ENCODE data around the gene IQCE.

IQCE gene

DNA sequence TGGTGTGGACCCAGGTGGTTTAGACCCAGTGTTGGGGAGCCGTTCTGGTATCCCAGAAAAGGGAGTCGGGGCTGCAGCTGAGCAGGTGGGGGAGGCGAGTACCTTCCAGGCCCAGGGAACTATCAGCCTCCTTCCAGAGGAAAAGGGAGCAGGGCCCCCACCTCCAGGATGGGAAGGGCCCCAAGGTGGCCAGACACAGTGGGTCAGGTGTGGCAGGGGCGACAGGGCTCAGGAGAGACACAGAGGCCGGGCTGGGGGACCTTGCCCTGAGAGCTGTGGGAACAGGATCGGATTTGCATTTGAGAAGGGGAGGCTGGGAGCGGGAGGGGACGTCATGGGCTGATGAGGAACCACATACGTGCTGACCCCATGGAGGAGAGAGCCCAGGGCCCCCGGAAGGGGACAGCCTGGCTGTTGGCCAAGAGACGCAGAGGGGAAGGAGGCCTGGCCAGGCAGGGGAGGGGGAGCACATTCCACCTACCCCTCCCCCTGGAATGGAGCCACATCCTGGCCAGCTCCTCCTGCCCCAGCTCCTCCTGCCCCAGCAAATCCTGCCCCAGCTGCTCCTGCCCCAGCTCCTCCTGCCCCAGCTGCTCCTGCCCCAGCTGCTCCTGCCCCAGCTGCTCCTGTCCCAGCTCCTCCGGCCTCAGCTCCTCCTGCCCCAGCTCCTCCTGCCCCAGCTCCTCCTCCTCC, 63.3 kb downstream of the IQCE start:
- Histone ChIP-seq H3K36me3 (no peaks in the 10 kb centered on the region), H3K27ac (peak overlapping the region; percentile 79), H3K4me3 (ENCODE audit: low read depth, low read length) (no peak overlapping the region), H3K9me3 (ENCODE audit: severe bottlenecking) (no peaks in the 10 kb centered on the region), H3K27me3 (ENCODE audit: insufficient read depth, low read depth, severe bottlenecking) (no peaks in the 10 kb centered on the region)
- peak; percentile 32 for DNase-seq
- no peak for TF ChIP-seq CTCF (IDR thresholded peaks at IDR 0.05; ENCODE audit: low read depth, low read length)

DNA sequence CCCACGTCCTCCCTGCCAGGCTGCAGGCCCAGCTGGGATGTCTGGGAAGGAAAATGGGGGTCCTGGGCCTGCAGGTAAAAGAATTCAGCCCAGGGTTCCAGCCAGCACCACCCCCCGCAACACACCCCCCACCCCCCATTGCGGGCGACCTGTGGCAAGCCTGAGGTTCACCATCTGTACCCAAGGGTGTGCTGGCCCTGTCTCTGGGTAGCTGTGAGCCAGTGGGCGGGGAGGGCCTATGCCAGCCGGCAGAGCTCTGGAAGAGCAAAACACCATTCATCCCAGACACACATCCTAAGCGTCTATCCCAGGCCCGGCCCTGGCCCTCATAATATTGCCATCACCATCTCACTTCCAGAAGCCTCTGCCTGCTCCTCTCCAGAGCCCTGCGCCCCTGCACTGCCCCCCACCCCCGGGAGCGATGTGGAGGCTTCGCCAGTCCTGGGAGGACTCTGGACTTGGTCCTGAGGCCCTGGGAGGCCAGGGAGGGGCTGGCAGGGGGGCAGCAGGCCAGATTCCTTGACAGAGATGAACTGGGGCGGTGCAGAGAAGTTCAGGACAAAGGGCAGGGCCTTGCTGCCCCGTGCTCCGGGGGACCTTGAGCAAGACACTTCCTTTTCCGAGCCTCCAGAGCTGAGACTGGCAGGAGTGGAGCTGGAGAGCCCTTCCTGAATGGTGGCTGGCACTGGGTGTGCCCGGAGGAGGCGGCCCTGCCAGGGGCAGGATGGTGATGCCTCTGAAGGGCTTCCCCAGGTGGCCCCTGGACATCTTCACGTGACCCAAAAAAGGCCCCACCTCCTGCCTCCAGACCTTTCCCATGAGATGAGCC, 64.3 kb downstream of the IQCE start:
- H3K27me3 ChIP-seq (ENCODE audit: insufficient read depth, low read depth, severe bottlenecking), result no peaks in the 10 kb centered on the region
- no peak for DNase-seq
- H3K36me3 ChIP-seq, result no peaks in the 10 kb centered on the region
- TF ChIP-seq CTCF (IDR thresholded peaks at IDR 0.05; ENCODE audit: low read depth, low read length), result no peak
- H3K9me3 ChIP-seq (ENCODE audit: severe bottlenecking), result no peaks in the 10 kb centered on the region
- H3K4me3 ChIP-seq (ENCODE audit: low read depth, low read length), result no peak overlapping the region
- no peak overlapping the region for H3K27ac ChIP-seq

GRCh38 chr7:2623698-2624014, 64.9 kb downstream of the IQCE start:
- DNase-seq, result no peak
- H3K27me3 ChIP-seq (ENCODE audit: insufficient read depth, low read depth, severe bottlenecking), result no peaks in the 10 kb centered on the region
- no peak overlapping the region for H3K4me3 ChIP-seq (ENCODE audit: low read depth, low read length)
- H3K27ac ChIP-seq, result no peak overlapping the region
- no peaks in the 10 kb centered on the region for H3K36me3 ChIP-seq
- no peak for TF ChIP-seq CTCF (IDR thresholded peaks at IDR 0.05; ENCODE audit: low read depth, low read length)
- no peaks in the 10 kb centered on the region for H3K9me3 ChIP-seq (ENCODE audit: severe bottlenecking)

DNA sequence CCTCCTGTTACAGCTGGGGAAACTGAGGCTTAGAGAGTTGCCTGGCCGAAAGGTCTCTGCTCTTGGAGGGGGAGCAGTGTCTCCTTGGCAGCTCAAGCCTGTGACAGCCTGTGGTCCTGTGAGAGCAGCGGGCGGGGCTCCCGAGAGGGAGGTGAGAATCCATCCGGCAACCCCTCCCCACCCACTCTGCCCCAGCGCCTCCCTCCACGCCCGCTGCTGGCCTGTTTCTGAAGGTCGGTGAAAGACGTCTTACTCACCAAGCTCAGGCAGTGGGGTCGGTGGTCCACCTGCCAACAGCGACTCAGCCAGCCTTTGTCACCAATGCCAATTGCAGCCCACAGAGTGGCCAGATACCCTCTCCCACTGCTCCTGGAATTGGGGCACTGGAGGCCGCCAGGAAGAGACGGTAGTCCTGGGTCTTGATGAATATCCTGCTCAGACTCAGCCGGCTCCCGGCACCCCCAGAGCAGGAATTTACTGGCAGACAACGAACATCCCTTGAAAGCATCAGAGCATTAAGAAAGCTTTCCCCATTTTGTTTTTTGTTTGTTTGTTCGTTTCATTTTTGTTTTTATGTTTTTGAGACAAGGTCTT, 65.6 kb downstream of the IQCE start:
- TF ChIP-seq CTCF (IDR thresholded peaks at IDR 0.05; ENCODE audit: low read depth, low read length), result no peak
- Histone ChIP-seq H3K27ac (no peak overlapping the region), H3K27me3 (ENCODE audit: insufficient read depth, low read depth, severe bottlenecking) (no peaks in the 10 kb centered on the region), H3K9me3 (ENCODE audit: severe bottlenecking) (no peaks in the 10 kb centered on the region), H3K4me3 (ENCODE audit: low read depth, low read length) (no peak overlapping the region), H3K36me3 (no peaks in the 10 kb centered on the region)
- no peak for DNase-seq

DNA sequence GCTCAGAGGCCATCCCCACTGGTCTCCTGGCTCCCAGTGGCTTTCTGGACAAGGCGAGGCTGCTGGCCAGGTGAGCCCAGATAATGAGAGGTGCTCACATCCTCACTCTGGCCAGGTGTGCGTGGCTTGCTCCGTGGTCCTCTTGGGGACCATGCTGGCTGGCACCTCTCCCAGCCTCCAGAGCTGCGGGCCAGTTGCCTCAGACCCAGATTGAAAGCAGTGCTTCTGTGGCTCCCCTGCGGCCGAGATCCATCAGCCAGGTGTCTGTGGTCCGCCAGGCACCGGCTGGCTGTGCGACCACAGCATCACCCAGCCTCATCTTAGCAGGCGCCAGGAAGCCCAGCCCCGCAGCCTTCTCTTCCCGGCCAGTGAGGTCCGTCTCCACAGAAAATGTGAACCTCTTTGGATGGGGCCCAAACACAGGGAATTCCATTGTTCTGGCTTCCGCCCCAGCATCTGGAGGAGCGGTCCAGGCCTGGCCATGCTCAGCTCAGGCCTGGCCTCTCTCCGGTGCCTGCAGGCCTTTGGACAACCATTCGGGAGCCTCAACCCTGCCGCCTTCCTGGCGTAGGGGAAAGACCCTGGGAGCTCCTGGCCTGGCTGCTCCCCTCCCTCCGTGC, 67.8 kb downstream of the IQCE start:
- Histone ChIP-seq H3K9me3 (ENCODE audit: severe bottlenecking) (no peaks in the 10 kb centered on the region), H3K27me3 (ENCODE audit: insufficient read depth, low read depth, severe bottlenecking) (no peaks in the 10 kb centered on the region), H3K4me3 (ENCODE audit: low read depth, low read length) (no peak overlapping the region), H3K36me3 (no peaks in the 10 kb centered on the region), H3K27ac (no peak overlapping the region)
- no peak for DNase-seq
- no peak for TF ChIP-seq CTCF (IDR thresholded peaks at IDR 0.05; ENCODE audit: low read depth, low read length)
